ENCODE results near the gene UNC79.

DNA sequence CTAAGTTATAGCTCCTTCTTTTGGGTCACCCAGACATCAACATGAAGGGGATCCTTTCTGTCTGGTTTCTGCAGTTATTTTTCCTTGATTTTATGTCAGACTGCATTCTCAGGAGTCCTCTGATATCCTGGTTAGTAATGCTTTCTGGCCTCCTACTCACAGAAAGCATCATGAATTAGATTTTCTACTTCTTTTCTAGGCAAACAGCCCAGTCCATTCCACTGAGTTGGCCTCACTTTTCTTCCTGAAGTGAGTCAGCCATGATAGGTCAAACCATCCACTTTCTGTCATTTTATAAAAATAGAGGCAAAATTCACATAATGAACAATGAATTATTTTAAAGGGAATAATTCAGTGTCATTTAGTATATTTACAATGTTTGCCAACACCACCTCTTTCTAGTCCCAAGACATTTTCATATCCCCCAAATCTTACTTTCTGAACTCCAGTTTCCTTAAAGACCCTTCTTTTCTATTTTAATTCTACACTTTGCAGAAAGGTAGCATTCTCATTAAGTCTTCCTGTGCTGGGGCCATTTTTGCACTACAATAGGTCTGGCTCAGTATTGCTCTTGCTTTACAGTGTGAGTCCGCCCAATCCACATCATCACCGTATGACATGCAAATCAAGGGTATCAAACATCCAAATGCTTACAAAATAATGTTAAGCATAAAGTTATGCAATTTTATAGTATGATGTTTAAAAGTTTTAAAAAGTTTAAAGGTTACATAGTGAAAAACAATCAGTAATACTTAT lies 95.1 kb downstream of the UNC79 start:
- TF ChIP-seq, protein P1, sequence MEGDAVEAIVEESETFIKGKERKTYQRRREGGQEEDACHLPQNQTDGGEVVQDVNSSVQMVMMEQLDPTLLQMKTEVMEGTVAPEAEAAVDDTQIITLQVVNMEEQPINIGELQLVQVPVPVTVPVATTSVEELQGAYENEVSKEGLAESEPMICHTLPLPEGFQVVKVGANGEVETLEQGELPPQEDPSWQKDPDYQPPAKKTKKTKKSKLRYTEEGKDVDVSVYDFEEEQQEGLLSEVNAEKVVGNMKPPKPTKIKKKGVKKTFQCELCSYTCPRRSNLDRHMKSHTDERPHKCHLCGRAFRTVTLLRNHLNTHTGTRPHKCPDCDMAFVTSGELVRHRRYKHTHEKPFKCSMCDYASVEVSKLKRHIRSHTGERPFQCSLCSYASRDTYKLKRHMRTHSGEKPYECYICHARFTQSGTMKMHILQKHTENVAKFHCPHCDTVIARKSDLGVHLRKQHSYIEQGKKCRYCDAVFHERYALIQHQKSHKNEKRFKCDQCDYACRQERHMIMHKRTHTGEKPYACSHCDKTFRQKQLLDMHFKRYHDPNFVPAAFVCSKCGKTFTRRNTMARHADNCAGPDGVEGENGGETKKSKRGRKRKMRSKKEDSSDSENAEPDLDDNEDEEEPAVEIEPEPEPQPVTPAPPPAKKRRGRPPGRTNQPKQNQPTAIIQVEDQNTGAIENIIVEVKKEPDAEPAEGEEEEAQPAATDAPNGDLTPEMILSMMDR (IDR thresholded peaks at IDR 0.05; ENCODE audit: low read length), result no peak
- TF ChIP-seq EZH2 (IDR thresholded peaks at IDR 0.05; ENCODE audit: borderline replicate concordance, low read length), result no peak

Data from OCI-LY1 (cell line).